HuH-7.5 (cell line): ENCODE measurements around the gene ATP6V0B.
A peak's percentile ranks its signal among the peaks of the same experiment; 100 is the strongest.

Experiments
- DNase-seq: peaks from one replicate; pipeline ENCODE4 v3.0.0; 2011; ENCODE audit warnings: low spot score

Gene ATP6V0B

DNA sequence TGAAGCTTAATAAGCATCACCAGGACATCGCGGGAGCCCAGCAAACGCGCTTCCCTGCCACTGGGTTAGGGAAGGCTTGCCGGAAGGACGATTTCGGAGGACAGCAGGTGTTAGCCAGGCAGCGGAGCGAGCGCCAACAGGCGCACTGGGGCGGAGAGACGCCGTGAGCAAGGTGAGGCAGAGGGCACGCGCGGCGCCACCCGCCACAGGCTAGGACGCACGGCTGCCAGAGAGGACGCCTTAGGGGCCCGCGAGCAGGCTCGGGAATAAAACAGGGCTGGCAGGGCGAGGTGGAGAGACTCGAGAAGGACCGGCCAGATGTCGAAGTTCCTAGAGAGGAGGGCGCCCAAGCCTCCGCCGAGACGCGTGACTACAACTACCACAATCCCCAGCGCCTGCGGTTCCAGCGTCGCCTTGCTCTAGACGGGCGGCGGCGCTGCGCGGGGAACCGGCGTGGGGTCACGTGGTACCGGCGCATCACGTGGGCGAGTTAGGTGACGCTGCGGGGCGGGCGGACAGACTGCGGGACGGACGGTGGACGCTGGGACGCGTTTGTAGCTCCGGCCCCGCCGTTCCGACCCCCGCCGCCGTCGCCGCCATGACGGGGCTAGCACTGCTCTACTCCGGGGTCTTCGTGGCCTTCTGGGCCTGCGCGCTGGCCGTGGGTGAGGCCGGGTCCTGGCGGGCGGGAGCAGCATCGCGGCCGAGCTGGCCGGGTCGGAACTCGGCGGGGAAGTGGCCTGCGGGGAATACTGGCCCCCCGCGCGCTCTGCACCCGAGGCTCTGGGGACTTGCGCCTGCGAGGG lies at the start of gene ATP6V0B:
Gene ATP6V0B, plus strand, starts transcription at position 518 of the 806 bp plus-strand sequence. Its CDS starts 81 bp downstream, at position 599.
- peak; percentile 97 for DNase-seq

DNA sequence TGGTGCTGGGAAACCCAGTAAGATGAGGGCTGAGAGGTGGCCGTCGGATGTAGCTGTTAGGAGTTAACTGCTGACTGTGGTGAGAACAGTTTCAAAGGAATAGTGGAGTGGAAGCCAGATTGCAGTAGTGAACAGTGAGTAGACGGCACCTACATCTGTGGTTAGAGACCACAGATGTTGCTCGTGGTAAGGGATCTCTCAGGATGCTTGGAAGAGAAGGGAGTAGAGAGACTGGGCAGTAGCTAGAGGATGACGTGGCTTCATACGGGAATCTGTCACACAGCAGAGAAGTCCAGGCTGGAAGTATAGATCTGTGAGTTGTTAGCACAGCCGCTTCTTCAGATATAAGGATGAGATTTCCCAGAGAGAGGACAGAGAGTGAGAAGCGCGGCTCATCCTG lies 48.9 kb upstream of the ATP6V0B start:
- no peak for DNase-seq

DNA sequence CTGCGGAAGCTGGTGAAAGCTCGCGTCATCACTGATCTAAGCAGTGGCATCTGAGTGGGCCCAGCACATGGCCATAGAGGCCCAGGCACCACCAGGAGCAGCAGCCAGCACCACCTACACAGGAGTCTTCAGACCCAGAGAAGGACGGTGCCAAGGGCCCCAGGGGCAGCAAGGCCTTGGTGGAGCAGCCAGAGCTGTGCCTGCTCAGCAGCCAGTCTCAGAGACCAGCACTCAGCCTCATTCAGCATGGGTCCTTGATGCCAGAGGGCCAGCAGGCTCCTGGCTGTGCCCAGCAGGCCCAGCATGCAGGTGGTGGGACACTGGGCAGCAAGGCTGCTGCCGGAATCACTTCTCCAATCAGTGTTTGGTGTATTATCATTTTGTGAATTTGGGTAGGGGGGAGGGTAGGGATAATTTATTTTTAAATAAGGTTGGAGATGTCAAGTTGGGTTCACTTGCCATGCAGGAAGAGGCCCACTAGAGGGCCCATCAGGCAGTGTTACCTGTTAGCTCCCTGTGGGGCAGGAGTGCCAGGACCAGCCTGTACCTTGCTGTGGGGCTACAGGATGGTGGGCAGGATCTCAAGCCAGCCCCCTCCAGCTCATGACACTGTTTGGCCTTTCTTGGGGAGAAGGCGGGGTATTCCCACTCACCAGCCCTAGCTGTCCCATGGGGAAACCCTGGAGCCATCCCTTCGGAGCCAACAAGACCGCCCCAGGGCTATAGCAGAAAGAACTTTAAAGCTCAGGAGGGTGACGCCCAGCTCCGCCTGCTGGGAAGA lies 44.4 kb upstream of the ATP6V0B start:
- DNase-seq, result peak; percentile 61

DNA sequence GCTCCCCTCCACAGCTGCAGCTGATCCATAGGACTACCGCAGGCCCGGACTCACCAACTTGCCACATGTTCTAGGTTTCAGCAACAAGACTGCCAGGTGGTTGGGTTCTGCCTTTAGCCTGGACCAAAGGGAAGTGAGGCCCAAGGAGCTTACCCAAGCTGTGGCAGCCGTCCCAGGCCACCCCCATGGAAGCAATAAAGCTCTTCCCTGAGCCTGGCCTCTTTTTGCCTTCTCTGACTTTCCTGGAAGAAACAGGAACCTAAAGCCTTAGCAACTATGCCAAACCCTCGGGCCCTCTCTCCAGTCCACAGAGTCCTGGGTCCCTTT lies 43.8 kb upstream of the ATP6V0B start:
- DNase-seq, result no peak

DNA sequence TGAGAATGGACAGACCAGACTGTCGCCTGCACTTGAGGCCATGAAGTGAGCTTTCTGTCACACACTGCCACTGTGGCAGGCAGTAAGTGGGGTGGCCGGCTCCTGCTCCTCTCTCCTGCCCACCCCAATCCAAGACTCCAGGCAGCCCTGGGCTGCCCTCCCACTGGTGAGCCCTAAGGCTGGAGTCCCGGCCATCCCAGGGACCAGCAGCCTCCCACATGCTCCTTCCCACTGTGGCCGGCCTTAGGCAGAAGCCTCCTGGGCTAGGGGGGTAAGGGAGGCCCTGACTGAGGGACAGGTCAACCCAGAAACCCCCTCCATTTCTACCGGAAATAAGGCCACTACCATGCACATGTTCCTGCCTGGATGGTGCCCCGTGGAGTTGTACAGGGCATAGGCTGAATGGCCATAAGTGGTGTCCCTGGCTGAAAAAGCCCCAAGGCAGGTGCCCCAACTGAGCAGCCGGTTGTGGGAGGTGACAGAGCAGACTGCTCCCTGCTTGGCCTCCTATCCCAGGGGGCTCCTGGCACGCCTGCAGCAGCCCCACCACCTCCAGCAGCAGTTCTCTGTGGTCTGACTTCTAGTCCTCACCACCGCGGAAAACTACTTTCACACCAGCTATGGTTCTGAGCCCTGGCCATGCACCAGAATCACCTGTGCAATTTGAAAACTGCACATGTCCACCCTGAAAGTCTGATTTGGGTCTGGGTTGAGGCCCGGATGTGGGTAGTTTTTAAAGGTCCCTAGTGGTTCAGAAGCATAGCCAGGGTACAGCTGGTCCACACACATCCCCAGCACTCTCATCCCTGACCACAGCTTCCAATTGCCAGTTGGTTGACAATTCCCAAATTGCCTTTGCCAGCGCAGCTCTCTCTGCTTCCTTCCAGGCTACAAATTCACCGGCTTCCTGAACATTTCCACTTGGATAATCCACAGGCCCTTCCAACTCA lies 42.8 kb upstream of the ATP6V0B start:
- DNase-seq, result no peak

DNA sequence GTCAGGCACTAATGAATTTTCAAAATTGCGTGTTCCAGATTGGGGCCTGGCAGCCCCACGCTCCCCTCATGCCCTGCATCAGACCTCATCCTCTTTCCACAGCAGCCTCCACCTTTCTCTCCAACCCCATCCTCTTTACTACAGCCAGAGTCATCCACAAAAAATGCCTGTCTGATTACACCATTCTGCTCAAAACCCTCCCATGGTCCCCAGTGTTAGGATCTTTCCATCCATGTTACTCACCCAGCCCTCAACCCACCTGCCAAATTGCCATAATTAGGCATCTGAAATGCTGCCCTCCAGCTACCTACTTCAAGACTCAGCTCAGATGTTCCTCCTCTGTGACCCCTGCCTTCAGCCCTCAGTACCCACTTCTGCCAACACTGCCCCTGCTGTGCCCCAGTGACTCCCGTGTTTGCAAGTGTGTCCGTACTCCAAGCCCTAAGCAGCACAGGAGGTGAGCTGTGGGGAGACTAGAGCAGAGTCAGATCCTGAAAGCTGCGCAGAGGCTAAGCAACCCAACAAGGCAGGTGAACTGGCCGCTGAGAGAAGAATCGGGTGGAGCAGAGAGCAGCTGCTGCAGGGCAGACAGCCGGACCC lies 41.9 kb upstream of the ATP6V0B start:
- DNase-seq, result no peak

DNA sequence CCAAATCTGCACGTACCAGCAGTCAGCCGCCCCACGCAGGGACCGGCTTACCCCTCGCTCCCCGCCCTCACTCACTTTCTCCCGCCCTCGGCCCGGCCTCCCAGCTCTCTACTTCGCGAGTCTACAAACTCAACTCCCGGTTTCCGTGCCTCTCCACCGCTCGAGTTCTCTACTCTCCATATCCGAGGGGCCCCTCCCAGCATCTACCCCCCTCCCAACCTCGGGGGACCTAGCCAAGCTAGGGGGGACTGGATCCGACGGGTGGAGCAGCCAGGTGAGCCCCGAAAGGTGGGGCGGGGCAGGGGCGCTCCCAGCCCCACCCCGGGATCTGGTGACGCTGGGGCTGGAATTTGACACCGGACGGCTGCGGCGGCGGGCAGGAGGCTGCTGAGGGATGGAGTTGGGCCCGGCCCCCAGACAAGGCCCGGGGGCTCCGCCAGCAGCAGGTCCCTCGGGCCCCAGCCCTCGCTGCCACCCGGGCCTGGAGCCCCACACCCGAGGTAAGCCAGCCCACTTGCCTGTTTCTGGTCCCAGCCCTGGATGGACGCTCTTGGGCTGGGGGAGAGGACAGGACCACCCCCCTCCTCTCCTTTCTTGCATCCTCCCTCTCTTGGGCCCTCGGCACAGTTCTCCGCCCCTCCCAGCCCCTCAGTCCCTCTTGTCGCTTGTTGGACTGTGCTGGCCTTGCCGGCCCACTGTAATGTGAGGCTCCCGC lies 41.2 kb upstream of the ATP6V0B start, which contains the start of gene ARTN:
Gene ARTN, plus strand, starts transcription at position 416 of the 715 bp plus-strand sequence. CDS start 1,856 bp downstream, outside the sequence.
- DNase-seq, result peak; percentile 46

DNA sequence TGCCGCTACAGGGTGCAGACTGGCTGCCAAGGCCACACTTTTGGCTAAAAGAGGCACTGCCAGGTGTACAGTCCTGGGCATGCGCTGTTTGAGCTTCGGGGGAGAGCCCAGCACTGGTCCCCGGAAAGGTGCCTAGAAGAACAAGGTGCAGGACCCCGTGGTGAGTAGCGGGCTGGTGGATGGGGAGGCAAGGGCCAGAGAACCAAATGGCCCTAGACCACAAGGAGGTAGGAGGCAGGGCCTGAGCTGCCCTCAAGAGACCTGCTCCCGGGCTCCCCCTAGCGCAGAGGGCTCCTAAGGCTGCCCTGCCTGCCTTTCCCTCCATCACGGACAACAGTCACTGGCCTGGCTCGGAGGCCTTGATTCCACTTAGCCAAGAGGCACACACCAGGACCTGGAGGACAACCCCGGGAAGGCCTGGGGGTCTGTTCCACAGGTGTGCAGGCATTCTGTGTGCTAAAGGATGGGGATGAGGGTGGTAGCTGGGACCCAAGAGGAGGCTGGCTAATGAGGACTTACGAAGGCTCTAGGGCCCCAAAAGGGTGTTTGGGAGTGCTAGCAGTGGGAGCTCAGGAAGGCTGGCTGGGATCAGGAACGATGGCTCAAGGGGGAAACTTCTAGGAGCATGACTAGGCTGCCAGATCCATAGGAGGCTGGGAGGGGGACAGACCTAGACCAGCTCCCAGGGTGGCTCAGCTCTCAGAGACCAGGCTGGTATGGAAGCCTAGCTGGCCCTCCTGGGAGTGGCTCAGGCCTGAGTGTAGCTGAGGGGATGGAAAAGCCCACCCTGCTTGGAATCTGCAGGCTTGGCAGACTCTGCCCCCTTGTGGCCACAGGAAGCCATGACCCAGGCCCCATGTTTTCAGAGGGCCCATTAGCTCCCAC lies 40.4 kb upstream of the ATP6V0B start:
- peak; percentile 94 for DNase-seq

DNA sequence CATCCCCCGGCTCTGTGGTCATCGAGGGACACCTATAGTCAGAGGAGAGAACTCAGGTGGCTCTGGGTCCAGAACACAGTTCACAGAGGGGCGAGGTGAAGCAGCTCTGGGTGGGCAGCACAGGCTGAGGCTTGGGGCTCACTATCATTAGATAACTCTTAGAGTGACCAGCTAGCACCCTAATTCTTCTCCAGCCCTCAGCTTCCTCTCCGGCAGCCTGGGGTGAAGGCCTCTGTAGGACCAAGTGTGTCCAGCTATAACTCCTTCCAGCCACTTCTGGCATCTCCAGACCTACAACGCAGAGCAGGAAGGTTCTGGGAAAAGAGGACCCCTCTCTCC lies 39.8 kb upstream of the ATP6V0B start:
- no peak for DNase-seq

DNA sequence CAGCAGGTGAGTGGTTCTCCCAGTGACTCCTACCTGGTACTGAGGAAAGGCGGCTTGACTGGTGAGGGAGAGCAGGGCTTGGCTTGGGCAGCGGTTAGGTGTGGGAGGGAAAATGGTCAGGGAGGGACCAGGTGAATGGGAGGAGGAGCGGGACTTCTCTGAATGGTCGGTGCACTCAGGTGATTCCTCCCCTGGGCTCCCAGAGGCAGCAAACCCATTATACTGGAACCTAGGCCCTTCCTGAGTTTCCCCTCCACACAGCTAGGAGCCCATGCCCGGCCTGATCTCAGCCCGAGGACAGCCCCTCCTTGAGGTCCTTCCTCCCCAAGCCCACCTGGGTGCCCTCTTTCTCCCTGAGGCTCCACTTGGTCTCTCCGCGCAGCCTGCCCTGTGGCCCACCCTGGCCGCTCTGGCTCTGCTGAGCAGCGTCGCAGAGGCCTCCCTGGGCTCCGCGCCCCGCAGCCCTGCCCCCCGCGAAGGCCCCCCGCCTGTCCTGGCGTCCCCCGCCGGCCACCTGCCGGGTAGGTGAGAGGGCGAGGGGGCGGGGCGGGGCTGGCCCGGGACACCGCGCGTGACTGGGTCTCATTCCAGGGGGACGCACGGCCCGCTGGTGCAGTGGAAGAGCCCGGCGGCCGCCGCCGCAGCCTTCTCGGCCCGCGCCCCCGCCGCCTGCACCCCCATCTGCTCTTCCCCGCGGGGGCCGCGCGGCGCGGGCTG lies 38.9 kb upstream of the ATP6V0B start:
- peak; percentile 44 for DNase-seq

DNA sequence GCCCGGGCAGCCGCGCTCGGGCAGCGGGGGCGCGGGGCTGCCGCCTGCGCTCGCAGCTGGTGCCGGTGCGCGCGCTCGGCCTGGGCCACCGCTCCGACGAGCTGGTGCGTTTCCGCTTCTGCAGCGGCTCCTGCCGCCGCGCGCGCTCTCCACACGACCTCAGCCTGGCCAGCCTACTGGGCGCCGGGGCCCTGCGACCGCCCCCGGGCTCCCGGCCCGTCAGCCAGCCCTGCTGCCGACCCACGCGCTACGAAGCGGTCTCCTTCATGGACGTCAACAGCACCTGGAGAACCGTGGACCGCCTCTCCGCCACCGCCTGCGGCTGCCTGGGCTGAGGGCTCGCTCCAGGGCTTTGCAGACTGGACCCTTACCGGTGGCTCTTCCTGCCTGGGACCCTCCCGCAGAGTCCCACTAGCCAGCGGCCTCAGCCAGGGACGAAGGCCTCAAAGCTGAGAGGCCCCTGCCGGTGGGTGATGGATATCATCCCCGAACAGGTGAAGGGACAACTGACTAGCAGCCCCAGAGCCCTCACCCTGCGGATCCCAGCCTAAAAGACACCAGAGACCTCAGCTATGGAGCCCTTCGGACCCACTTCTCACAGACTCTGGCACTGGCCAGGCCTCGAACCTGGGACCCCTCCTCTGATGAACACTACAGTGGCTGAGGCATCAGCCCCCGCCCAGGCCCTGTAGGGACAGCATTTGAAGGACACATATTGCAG lies 38.2 kb upstream of the ATP6V0B start:
- DNase-seq, result peak; percentile 86

DNA sequence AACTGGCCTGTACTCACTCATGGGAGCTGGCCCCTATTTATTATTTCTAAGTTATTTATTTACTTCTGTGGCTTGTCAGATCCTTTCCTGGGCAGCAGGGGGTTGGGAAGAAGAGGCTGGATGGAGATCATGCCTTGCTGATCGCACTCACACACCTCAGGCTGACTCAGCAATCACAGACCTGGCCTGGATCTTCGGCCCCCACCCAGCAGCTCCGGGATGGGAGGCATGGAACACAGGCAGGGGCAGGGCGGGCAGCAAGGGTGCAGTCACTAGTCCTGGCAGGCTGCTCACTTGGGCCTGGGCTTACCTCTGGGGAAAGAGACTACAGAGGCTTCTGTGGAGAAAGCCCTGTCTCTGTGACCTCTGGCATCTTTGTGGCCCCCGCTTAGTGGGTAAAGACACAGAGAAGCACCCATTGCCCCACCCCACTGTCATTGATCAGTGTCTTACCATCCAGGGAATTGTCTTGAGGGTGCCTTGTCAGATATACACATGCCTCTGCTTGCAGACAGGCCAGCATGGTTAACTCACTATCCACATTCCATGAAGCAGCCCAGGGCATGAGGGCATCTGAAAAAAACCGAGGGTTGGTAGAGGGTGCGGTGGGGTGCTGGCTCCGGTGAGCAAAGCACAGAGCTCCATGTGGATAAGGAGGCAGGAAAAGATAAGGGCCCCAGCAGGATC lies 37.4 kb upstream of the ATP6V0B start:
- DNase-seq, result no peak

DNA sequence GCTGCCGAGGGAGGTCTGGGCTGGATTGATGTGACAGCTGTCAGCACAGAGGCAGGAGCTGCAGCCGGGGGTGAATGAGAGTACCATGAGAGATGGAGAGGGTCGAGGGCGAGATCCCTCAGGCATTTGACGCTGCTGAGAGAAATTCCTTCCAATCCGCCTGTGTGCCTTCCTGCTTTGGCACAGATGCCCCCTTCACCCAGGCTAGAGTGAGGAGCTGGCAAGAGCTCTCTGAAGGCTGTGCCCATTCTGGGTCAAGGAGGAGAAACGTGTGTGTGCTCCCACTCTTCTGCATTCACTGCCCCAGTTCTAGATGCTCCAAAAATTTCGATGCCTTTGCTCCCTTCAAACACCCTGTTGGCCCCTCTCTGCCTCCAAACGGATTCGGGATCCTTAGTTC lies 36.4 kb upstream of the ATP6V0B start:
- no peak for DNase-seq

DNA sequence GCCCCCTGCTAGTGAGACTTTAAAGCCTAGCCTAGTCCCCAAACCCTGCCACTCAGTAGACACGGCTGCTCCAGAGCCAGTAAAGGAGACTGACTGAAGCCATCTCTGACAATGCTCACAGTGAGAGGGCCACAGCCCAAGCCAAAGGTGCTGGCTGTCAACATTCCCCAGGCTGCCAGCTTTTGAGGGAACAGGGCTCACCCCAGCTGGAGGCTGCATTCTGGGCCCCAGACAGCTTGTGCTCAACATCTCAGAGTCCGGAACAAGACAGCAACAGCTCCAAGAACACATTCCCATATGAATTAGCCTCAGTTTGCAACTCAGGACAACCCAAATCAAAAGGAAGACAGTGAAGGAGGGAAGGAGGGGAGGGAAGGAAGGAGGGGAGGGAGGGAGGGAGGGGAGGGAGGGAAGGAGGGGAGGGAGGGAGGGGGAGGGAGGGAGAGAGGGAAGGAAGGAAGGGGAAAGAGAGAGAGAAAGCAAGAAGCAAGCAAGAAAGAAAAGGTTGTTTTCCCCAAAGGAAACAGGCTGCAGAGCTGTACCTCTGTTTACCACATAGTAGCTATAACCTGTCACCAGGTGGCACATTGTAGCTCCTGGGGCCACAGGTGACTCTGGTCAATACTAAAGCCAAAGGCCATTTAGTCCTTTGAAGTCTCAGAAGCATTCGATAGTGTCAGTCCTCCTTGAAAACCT lies 35.7 kb upstream of the ATP6V0B start:
- no peak for DNase-seq

DNA sequence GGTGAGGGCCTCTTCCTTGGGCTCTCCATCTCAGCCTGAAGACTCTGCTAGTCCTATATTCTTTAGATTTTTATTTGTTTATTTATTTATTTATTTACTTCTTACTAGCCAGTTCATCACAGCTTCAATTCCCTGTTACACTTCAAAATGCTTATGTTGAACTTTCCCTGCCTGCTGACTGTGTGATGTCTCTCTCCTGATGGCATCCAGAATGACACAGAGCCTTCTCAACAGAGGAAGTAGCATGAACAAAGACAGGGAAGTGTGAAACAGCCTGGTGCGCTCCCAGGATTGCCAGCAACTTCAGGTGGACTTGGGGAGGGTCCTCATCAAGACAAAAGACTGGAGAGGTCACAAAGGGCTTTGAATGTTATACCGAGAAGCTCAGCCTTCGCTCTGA lies 32.3 kb upstream of the ATP6V0B start:
- no peak for DNase-seq

DNA sequence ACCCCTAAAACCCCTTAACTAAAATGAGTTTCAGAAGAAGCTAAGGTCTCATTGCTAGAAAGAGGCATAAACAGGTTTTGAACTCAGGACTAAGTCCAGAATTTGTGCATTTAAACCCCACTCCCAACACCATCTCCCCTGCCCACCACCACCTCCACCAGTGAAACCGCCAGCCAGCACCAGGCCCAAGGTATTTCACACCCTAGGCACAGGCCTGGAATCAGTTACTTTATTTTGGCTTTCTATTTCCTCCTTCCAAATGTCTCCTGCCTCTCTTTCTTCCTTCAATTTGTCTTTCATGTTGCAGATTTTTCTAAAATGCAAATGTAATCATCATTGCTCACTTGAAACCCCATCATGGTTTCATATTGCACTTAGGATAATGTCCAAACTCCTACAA lies 29.9 kb upstream of the ATP6V0B start:
- DNase-seq, result no peak

DNA sequence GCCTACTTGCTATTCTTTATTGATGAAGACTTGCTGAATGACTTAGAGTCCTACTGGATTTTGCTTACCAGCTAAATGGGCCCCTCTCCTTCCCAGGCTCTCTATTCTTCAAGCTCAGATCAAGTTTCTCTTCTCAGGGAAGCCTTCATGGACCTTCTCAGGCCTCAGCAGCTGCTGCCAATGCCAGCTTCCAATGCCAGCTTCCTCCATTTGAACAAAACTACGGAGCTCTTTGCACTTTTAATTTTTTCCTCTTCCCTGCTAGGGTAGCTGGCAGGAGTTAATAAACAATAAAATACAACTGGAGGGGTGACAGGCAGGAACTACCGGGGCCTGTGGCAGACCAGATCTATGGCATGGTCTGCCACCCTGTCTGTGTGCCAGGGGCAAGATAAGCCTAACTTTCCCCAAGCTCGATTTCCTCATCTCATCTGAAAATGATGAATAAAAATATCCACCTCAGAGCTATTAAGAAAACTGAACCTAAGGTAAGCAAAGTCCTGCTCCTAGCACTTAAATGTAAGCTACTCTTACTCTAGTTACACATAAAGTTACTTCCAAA lies 29.0 kb upstream of the ATP6V0B start:
- DNase-seq, result no peak
